NCI-H2227 (cell line): Measurements from ENCODE around the gene INSR.
"Not testable (repeated sequence)": the region's sequence is repeated elsewhere in the genome, so short reads cannot be mapped to it uniquely, and the experiment has no call there.

Experiments
- DNase-seq: peaks from one replicate; lab custom pipeline; 2025; ENCODE audit not compliant: unreplicated experiment; lab: John Stamatoyannopoulos, UW

INSR gene

GRCh38 chr19:7293762-7294557 is at the start of gene INSR:
TSS of gene INSR (minus strand) at chr19:7294414. CDS start at chr19:7293891, 523 bp downstream.
- DNase-seq, result peak; percentile 87

- no peak for DNase-seq
These were observed 47.9 kb upstream of the INSR start for GRCh38 chr19:7342143-7342542.

- DNase-seq, result peak; percentile 84
These were observed 47.0 kb upstream of the INSR start for GRCh38 chr19:7340959-7341837.

GRCh38 chr19:7337380-7338194 is 43.4 kb upstream of the INSR start:
- DNase-seq, result no peak

- DNase-seq, result no peak
These were observed 42.2 kb upstream of the INSR start for GRCh38 chr19:7336321-7336973.

- DNase-seq, result no peak
These were observed 39.2 kb upstream of the INSR start for GRCh38 chr19:7333198-7334118.

- no peak for DNase-seq
These were observed 37.2 kb upstream of the INSR start for GRCh38 chr19:7331446-7331845.

- no peak for DNase-seq
These were observed 34.4 kb upstream of the INSR start for GRCh38 chr19:7328647-7329046.

GRCh38 chr19:7327802-7328201 is 33.6 kb upstream of the INSR start:
- no peak for DNase-seq

GRCh38 chr19:7326105-7326877 is 32.1 kb upstream of the INSR start:
- DNase-seq, result no peak

GRCh38 chr19:7318176-7318575 is 24.0 kb upstream of the INSR start:
- DNase-seq, result no peak

GRCh38 chr19:7312816-7313215 is 18.6 kb upstream of the INSR start:
- no peak for DNase-seq

- no peak for DNase-seq
These were observed 17.7 kb upstream of the INSR start for GRCh38 chr19:7311911-7312310.

- DNase-seq, result not testable (repeated sequence)
These were observed 14.1 kb upstream of the INSR start for GRCh38 chr19:7308327-7308726.

GRCh38 chr19:7307590-7308218 is 13.5 kb upstream of the INSR start:
- no peak for DNase-seq

GRCh38 chr19:7304200-7304599 is 10.0 kb upstream of the INSR start:
- no peak for DNase-seq

GRCh38 chr19:7303470-7303869 is 9.3 kb upstream of the INSR start:
- DNase-seq, result no peak

GRCh38 chr19:7301525-7301924 is 7.3 kb upstream of the INSR start:
- no peak for DNase-seq
